Measurements from ENCODE around the gene ALDH3B1.

Gene ALDH3B1

GRCh38 chr11:68057807-68058206 is 47.7 kb downstream of the ALDH3B1 start:
- in situ Hi-C loops (cut with MboI; ENCODE audit: low sequenced_read_pairs), result no loop called here

GRCh38 chr11:68061508-68061907 is 51.4 kb downstream of the ALDH3B1 start:
- in situ Hi-C loops (cut with MboI; ENCODE audit: low sequenced_read_pairs), result no loop called here

GRCh38 chr11:68064926-68065325 is 54.8 kb downstream of the ALDH3B1 start:
- in situ Hi-C loops (cut with MboI; ENCODE audit: low sequenced_read_pairs), result no loop called here

GRCh38 chr11:68065841-68066240 is 55.7 kb downstream of the ALDH3B1 start:
- in situ Hi-C loops (cut with MboI; ENCODE audit: low sequenced_read_pairs), result no loop called here

DNA sequence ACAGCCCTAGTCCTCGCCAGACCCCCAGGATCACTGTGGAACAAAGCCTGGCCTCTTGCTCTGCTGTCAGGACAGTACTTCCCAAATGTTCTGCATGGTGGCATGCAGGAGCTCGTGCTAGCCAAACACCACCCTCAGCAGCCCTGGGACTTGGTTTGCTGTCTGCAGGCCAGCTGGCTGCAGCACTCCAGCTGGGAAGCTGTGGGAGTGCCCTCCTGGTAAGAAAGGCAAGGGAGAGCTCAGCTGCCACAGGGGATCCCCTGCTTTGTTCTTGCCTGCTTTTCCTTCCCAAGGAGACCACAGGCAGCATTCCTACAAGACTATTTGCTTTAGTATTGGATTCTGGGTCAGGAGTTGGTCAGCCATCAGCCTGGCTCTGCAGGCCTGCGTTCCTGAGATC is 56.6 kb downstream of the ALDH3B1 start:
- in situ Hi-C loops (cut with MboI; ENCODE audit: low sequenced_read_pairs), result no loop called here

DNA sequence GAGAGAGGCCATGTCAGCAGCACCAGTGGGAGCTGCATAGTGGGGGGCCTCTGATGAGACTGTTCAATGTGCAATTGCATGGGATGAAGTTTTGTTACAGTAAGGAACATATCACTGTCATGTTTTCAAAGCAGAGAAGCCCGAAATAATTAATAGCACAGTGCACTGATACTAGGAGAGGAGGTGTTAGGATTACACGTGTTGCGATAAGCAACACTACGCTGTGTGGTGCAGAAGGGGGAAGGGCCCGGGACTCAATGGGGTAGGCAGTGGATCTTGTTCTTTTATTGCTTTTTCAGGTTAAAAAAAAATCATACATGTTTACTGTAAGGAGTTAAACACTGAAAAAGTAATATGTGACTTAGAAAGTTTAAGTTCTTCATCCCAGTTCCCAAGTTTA is 57.9 kb downstream of the ALDH3B1 start:
- in situ Hi-C loops (cut with MboI; ENCODE audit: low sequenced_read_pairs), result no loop called here

DNA sequence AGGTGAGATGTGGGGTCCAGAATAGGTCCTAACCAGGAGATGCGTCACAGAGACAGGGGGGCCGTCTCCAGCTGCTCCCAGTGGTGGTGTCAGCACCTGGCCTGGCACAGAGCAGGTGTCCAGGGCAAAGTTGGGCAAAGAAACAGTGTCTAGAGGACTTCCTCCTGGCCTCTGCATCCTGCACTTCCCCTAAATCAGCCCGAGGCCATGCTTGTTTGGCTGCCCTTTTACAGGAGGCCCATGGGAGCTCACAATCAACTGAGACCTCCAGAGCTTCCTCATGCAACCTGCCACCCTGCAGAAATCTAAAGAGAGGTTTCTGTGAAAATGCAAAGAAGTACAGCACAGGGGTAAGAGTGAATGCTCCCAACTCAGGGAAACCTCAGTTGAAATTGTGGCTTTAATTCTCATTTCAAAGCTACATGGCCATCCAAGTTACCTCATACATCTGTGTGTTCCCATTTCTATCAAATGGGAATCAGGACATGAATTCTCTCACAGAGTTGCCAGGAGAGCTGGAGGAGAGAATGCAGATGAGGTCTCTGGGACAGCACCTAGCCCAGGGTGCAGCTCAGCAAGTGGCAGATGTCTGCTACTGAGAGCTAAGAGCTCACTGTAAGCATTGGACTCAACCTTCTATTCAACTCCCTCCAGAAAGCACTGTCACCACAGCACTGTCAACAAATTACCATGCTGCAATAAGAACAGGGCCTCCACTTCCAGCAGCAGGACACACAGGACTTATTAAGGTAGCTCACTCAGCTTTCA is 61.3 kb downstream of the ALDH3B1 start:
- in situ Hi-C loops (cut with MboI; ENCODE audit: low sequenced_read_pairs), result no loop called here

DNA sequence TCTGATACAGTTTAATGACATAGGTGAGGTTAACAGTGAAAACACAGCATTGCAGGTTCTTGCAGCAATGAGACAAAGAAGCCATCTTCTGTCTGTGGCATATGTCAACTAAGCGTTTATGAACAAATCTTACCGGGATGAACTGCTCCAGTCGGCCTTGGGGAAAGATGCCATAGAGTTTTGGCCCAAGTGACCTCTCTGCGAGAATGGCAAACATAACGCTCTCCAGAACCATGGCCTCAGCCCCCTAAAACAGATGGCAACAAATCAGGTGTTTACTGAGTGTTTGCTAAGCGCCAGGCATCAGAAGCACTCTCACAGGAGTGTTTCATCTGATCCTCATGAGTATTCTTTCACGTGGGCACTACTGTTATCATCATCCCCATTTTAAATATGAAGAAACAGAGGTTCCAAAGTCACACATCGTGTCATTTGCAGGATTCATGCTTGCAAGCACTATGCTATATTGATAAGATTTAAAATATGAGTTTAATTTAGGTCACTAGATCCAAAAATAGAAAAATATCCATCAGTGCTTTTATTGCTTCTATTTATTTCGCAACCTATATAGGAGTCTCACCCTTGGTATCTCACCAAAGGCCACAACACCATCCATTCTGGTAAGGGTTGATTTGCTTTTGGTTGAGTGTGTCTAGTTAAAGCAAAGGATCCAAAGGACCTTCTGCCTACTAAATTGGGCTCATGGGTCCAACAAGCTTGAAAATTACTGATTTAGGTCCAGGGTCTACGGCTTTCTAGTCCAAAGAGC is 64.6 kb downstream of the ALDH3B1 start:
- in situ Hi-C loops (cut with MboI; ENCODE audit: low sequenced_read_pairs), result no loop called here

DNA sequence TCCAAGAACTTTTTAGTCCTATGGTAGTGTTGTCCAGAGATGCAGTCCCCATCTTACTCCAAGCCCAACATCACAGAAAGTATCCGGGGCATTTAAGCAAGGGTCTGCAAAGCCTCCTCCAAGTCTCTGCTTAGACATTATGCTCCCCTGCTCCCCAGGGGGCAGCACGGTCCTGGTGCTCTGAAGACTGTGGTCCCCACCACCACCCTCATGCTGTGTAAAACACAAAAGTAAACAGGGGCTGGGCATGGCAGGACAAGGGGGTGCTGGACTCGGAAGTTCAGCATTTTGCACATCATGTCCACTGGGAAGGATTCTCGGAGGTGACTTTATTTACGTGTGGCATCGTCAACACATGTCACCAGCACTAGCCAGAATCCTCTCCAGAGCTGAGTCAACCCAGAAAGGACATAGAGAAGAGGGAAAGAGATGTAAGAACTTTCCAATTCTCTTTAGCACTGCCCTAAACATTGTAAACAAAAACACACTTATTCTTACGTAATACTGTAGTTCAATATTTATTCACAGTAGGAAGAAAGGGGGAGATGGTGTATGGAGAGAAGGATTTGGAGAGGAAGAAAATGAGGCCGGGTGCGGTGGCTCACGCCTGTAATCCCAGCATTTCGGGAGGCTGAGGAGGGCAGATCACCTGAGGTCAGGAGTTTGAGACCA is 66.4 kb downstream of the ALDH3B1 start:
- in situ Hi-C loops (cut with MboI; ENCODE audit: low sequenced_read_pairs), result no loop called here

GRCh38 chr11:68077617-68078582 is 67.8 kb downstream of the ALDH3B1 start:
- in situ Hi-C loops (cut with MboI; ENCODE audit: low sequenced_read_pairs), result no loop called here

Measured in HL-60/S4 treated with retinoic acid at 250 ng/mL for 4 days and 3 days (cell line).